GM19372 (cell line): Measurements from ENCODE around the gene DNAAF5.

Source experiments
- ATAC-seq: cut with Tn5 transposase; IDR thresholded peaks from one replicate; pipeline ENCODE4 v1.9.1; 2021; ENCODE audit warnings: mild to moderate bottlenecking, low read depth, moderate library complexity; ENCODE audit not compliant: unreplicated experiment

The DNAAF5 gene

GRCh38 chr7:726084-726853, at the start of gene DNAAF5:
Gene DNAAF5, plus strand, starts transcription at chr7:726699. Its CDS starts 22 bp downstream, at chr7:726721.
- ATAC-seq, result peak; percentile 79

- ATAC-seq, result no peak
These were observed 49.5 kb upstream of the DNAAF5 start for GRCh38 chr7:676972-677385.

- no peak for ATAC-seq
These were observed 45.9 kb upstream of the DNAAF5 start for GRCh38 chr7:680411-681127.

- ATAC-seq, result no peak
These were observed 44.8 kb upstream of the DNAAF5 start for GRCh38 chr7:681551-682307.

GRCh38 chr7:682810-683209, 43.7 kb upstream of the DNAAF5 start:
- no peak for ATAC-seq

- no peak for ATAC-seq
These were observed 42.8 kb upstream of the DNAAF5 start for GRCh38 chr7:683526-684205.

GRCh38 chr7:684416-684815, 42.1 kb upstream of the DNAAF5 start:
- no peak for ATAC-seq

GRCh38 chr7:685540-685939, 41.0 kb upstream of the DNAAF5 start:
- no peak for ATAC-seq

GRCh38 chr7:690478-691360, 35.8 kb upstream of the DNAAF5 start:
- ATAC-seq, result no peak

GRCh38 chr7:691361-692045, 35.0 kb upstream of the DNAAF5 start:
- ATAC-seq, result no peak

- no peak for ATAC-seq
These were observed 33.2 kb upstream of the DNAAF5 start for GRCh38 chr7:693280-693679.

GRCh38 chr7:696426-696811, 30.1 kb upstream of the DNAAF5 start:
- no peak for ATAC-seq

- no peak for ATAC-seq
These were observed 29.5 kb upstream of the DNAAF5 start for GRCh38 chr7:696812-697551.

- ATAC-seq, result no peak
These were observed 27.7 kb upstream of the DNAAF5 start for GRCh38 chr7:698515-699475.

GRCh38 chr7:699476-700170, 26.9 kb upstream of the DNAAF5 start:
- no peak for ATAC-seq

GRCh38 chr7:701086-701671, 25.3 kb upstream of the DNAAF5 start:
- ATAC-seq, result no peak
